ENCODE data around the gene NUP205.

NUP205 gene

GRCh38 chr7:135557455-135558336, at the start of gene NUP205:
TSS of gene NUP205 (plus strand) at chr7:135557917. CDS start at chr7:135557945, 28 bp downstream.
- Histone ChIP-seq H3K27ac (ENCODE audit: low read depth, low read length) (peak within 1 kb of the TSS; percentile 97), H3K36me3 (ENCODE audit: control insufficient read depth in 5 of 5, insufficient read depth in 5 of 5, low read length in 5 of 5) (no peaks in the 10 kb centered on the region), H3K4me1 (ENCODE audit: control insufficient read depth in 5 of 5, insufficient read depth in 5 of 5, low read length in 5 of 5) (peaks cover 0 to 14% (median 9%) of the 10 kb centered on the region in 5 donors), H3K4me3 (ENCODE audit: low read depth in 1 of 5, low read length in 5 of 5) (peak within 1 kb of the TSS; percentile 75 to 100 (median 94)), H3K27me3 (ENCODE audit: control insufficient read depth in 5 of 5, insufficient read depth in 4 of 5, low read length in 5 of 5) (no peaks in the 10 kb centered on the region), H3K9me3 (ENCODE audit: control insufficient read depth in 5 of 5, low read length in 5 of 5) (no peaks in the 10 kb centered on the region), H3K9ac (ENCODE audit: low read length in 5 of 5) (peak within 1 kb of the TSS; percentile 96 to 100 (median 99))

GRCh38 chr7:135508883-135509588, 48.7 kb upstream of the NUP205 start:
- Histone ChIP-seq H3K27me3 (ENCODE audit: control insufficient read depth in 5 of 5, insufficient read depth in 4 of 5, low read length in 5 of 5) (no peaks in the 10 kb centered on the region), H3K27ac (ENCODE audit: low read depth, low read length) (peak overlapping the region; percentile 97), H3K4me1 (ENCODE audit: control insufficient read depth in 5 of 5, insufficient read depth in 5 of 5, low read length in 5 of 5) (peaks cover 6 to 37% (median 31%) of the 10 kb centered on the region in 5 donors), H3K9ac (ENCODE audit: low read length in 5 of 5) (peak overlapping the region; percentile 88 to 99 (median 98)), H3K9me3 (ENCODE audit: control insufficient read depth in 5 of 5, low read length in 5 of 5) (no peaks in the 10 kb centered on the region), H3K36me3 (ENCODE audit: control insufficient read depth in 5 of 5, insufficient read depth in 5 of 5, low read length in 5 of 5) (no peaks in the 10 kb centered on the region), H3K4me3 (ENCODE audit: low read depth in 1 of 5, low read length in 5 of 5) (peak overlapping the region; percentile 73 to 98 (median 97))

GRCh38 chr7:135509589-135509838, 48.2 kb upstream of the NUP205 start:
- Histone ChIP-seq H3K4me3 (ENCODE audit: low read depth in 1 of 5, low read length in 5 of 5) (peak overlapping the region; percentile 73 to 98 (median 97)), H3K9ac (ENCODE audit: low read length in 5 of 5) (peak overlapping the region; percentile 88 to 99 (median 98)), H3K27me3 (ENCODE audit: control insufficient read depth in 5 of 5, insufficient read depth in 4 of 5, low read length in 5 of 5) (no peaks in the 10 kb centered on the region), H3K4me1 (ENCODE audit: control insufficient read depth in 5 of 5, insufficient read depth in 5 of 5, low read length in 5 of 5) (peaks cover 6 to 37% (median 31%) of the 10 kb centered on the region in 5 donors), H3K27ac (ENCODE audit: low read depth, low read length) (peak overlapping the region; percentile 97), H3K36me3 (ENCODE audit: control insufficient read depth in 5 of 5, insufficient read depth in 5 of 5, low read length in 5 of 5) (no peaks in the 10 kb centered on the region), H3K9me3 (ENCODE audit: control insufficient read depth in 5 of 5, low read length in 5 of 5) (no peaks in the 10 kb centered on the region)

- peak within 1 kb of the TSS; percentile 73 to 98 (median 97) for H3K4me3 ChIP-seq (ENCODE audit: low read depth in 1 of 5, low read length in 5 of 5)
- peaks cover 6 to 37% (median 31%) of the 10 kb centered on the region in 5 donors for H3K4me1 ChIP-seq (ENCODE audit: control insufficient read depth in 5 of 5, insufficient read depth in 5 of 5, low read length in 5 of 5)
- H3K36me3 ChIP-seq (ENCODE audit: control insufficient read depth in 5 of 5, insufficient read depth in 5 of 5, low read length in 5 of 5) = no peaks in the 10 kb centered on the region
Measured at GRCh38 chr7:135509839-135510591, 47.7 kb upstream of the NUP205 start, which contains the start of gene CNOT4. TSS of gene CNOT4 (minus strand) at chr7:135510102. CDS start at chr7:135438331, 71,771 bp downstream.

GRCh38 chr7:135510592-135511183, 47.0 kb upstream of the NUP205 start:
- H3K4me1 ChIP-seq (ENCODE audit: control insufficient read depth in 5 of 5, insufficient read depth in 5 of 5, low read length in 5 of 5) = peaks cover 6 to 37% (median 31%) of the 10 kb centered on the region in 5 donors
- H3K27me3 ChIP-seq (ENCODE audit: control insufficient read depth in 5 of 5, insufficient read depth in 4 of 5, low read length in 5 of 5) = no peaks in the 10 kb centered on the region
- H3K9ac ChIP-seq (ENCODE audit: low read length in 5 of 5) = peak overlapping the region in 4 of 5 donors; percentile 58 to 75 (median 70)
- H3K9me3 ChIP-seq (ENCODE audit: control insufficient read depth in 5 of 5, low read length in 5 of 5) = no peaks in the 10 kb centered on the region
- peak overlapping the region; percentile 97 for H3K27ac ChIP-seq (ENCODE audit: low read depth, low read length)
- peak overlapping the region; percentile 73 to 98 (median 97) for H3K4me3 ChIP-seq (ENCODE audit: low read depth in 1 of 5, low read length in 5 of 5)
- H3K36me3 ChIP-seq (ENCODE audit: control insufficient read depth in 5 of 5, insufficient read depth in 5 of 5, low read length in 5 of 5) = no peaks in the 10 kb centered on the region

More at GRCh38 chr7:135509839-135510591, 47.7 kb upstream of the NUP205 start, which contains the start of gene CNOT4:
- H3K9ac ChIP-seq (ENCODE audit: low read length in 5 of 5) = peak within 1 kb of the TSS; percentile 88 to 99 (median 98)
- peak within 1 kb of the TSS; percentile 97 for H3K27ac ChIP-seq (ENCODE audit: low read depth, low read length)
- no peaks in the 10 kb centered on the region for H3K27me3 ChIP-seq (ENCODE audit: control insufficient read depth in 5 of 5, insufficient read depth in 4 of 5, low read length in 5 of 5)
- H3K9me3 ChIP-seq (ENCODE audit: control insufficient read depth in 5 of 5, low read length in 5 of 5) = no peaks in the 10 kb centered on the region

- H3K36me3 ChIP-seq (ENCODE audit: control insufficient read depth in 5 of 5, insufficient read depth in 5 of 5, low read length in 5 of 5) = no peaks in the 10 kb centered on the region
- H3K9ac ChIP-seq (ENCODE audit: low read length in 5 of 5) = no peak overlapping the region
- no peaks in the 10 kb centered on the region for H3K27me3 ChIP-seq (ENCODE audit: control insufficient read depth in 5 of 5, insufficient read depth in 4 of 5, low read length in 5 of 5)
- peaks cover 6 to 30% (median 29%) of the 10 kb centered on the region in 5 donors for H3K4me1 ChIP-seq (ENCODE audit: control insufficient read depth in 5 of 5, insufficient read depth in 5 of 5, low read length in 5 of 5)
- H3K9me3 ChIP-seq (ENCODE audit: control insufficient read depth in 5 of 5, low read length in 5 of 5) = no peaks in the 10 kb centered on the region
- H3K4me3 ChIP-seq (ENCODE audit: low read depth in 1 of 5, low read length in 5 of 5) = no peak overlapping the region
- H3K27ac ChIP-seq (ENCODE audit: low read depth, low read length) = no peak overlapping the region
Measured at GRCh38 chr7:135512135-135512887, 45.4 kb upstream of the NUP205 start.

GRCh38 chr7:135514856-135515255, 42.9 kb upstream of the NUP205 start:
- Histone ChIP-seq H3K9ac (ENCODE audit: low read length in 5 of 5) (no peak overlapping the region), H3K27me3 (ENCODE audit: control insufficient read depth in 5 of 5, insufficient read depth in 4 of 5, low read length in 5 of 5) (no peaks in the 10 kb centered on the region), H3K36me3 (ENCODE audit: control insufficient read depth in 5 of 5, insufficient read depth in 5 of 5, low read length in 5 of 5) (no peaks in the 10 kb centered on the region), H3K27ac (ENCODE audit: low read depth, low read length) (no peak overlapping the region), H3K4me3 (ENCODE audit: low read depth in 1 of 5, low read length in 5 of 5) (no peak overlapping the region), H3K9me3 (ENCODE audit: control insufficient read depth in 5 of 5, low read length in 5 of 5) (no peaks in the 10 kb centered on the region), H3K4me1 (ENCODE audit: control insufficient read depth in 5 of 5, insufficient read depth in 5 of 5, low read length in 5 of 5) (peaks cover 2 to 8% (median 8%) of the 10 kb centered on the region in 5 donors)

GRCh38 chr7:135517060-135517459, 40.7 kb upstream of the NUP205 start:
- H3K36me3 ChIP-seq (ENCODE audit: control insufficient read depth in 5 of 5, insufficient read depth in 5 of 5, low read length in 5 of 5) = no peaks in the 10 kb centered on the region
- no peaks in the 10 kb centered on the region for H3K4me1 ChIP-seq (ENCODE audit: control insufficient read depth in 5 of 5, insufficient read depth in 5 of 5, low read length in 5 of 5)
- no peaks in the 10 kb centered on the region for H3K27me3 ChIP-seq (ENCODE audit: control insufficient read depth in 5 of 5, insufficient read depth in 4 of 5, low read length in 5 of 5)
- no peak overlapping the region for H3K27ac ChIP-seq (ENCODE audit: low read depth, low read length)
- H3K4me3 ChIP-seq (ENCODE audit: low read depth in 1 of 5, low read length in 5 of 5) = no peak overlapping the region
- no peak overlapping the region for H3K9ac ChIP-seq (ENCODE audit: low read length in 5 of 5)
- no peaks in the 10 kb centered on the region for H3K9me3 ChIP-seq (ENCODE audit: control insufficient read depth in 5 of 5, low read length in 5 of 5)

GRCh38 chr7:135518748-135519147, 39.0 kb upstream of the NUP205 start:
- peaks cover 0 to 4% (median 0%) of the 10 kb centered on the region in 5 donors for H3K9me3 ChIP-seq (ENCODE audit: control insufficient read depth in 5 of 5, low read length in 5 of 5)
- no peak overlapping the region for H3K9ac ChIP-seq (ENCODE audit: low read length in 5 of 5)
- H3K36me3 ChIP-seq (ENCODE audit: control insufficient read depth in 5 of 5, insufficient read depth in 5 of 5, low read length in 5 of 5) = no peaks in the 10 kb centered on the region
- H3K27ac ChIP-seq (ENCODE audit: low read depth, low read length) = no peak overlapping the region
- no peaks in the 10 kb centered on the region for H3K4me1 ChIP-seq (ENCODE audit: control insufficient read depth in 5 of 5, insufficient read depth in 5 of 5, low read length in 5 of 5)
- H3K4me3 ChIP-seq (ENCODE audit: low read depth in 1 of 5, low read length in 5 of 5) = no peak overlapping the region
- H3K27me3 ChIP-seq (ENCODE audit: control insufficient read depth in 5 of 5, insufficient read depth in 4 of 5, low read length in 5 of 5) = no peaks in the 10 kb centered on the region

Data from subcutaneous abdominal adipose tissue (tissue), 5 donors.